ENCODE measurements around the gene PLEKHG2. TPM values are rescaled to one million over a fixed set of nuclear protein-coding genes. Genes with fewer than 3 reads are reported as not detected.

The PLEKHG2 gene
- total and polyA plus RNA-seq, 9 of the 15 experiments (the other 6 are each of a cell fraction or from before 2014, with no cell fraction given): 0.98 to 45.7 (median 9.8) TPM

GRCh38 chr19:39430675-39431593 lies 18.5 kb downstream of the PLEKHG2 start (continued):
- TF ChIP-seq ZNF174 (CRISPR knock-in tag; IDR thresholded peaks at IDR 0.05) (no peak), ARID3B (CRISPR knock-in tag; IDR thresholded peaks at IDR 0.05; ENCODE audit: borderline replicate concordance) (no peak), ARID3A (IDR thresholded peaks at IDR 0.05; ENCODE audit: borderline replicate concordance, low read depth, low read length) (no peak), UBTF (IDR thresholded peaks at IDR 0.05; ENCODE audit: borderline replicate concordance in 1 of 2, low read depth in 2 of 2, low read length in 2 of 2) (no peak), ZNF197 (CRISPR knock-in tag; IDR thresholded peaks at IDR 0.05; ENCODE audit: low read depth) (peak; percentile 31; the same call in 1 of the 2 replicates), STAT5A (IDR thresholded peaks at IDR 0.05; ENCODE audit: borderline replicate concordance, low read length) (no peak), ZSCAN29 (IDR thresholded peaks at IDR 0.05) (no peak), HDAC1 (IDR thresholded peaks at IDR 0.05) (peak in 1 of 2 experiments; percentile 48; a peak in 1 of 4 replicates), ZNF586 (CRISPR knock-in tag; conservative IDR thresholded peaks at IDR 0.05) (no peak), SMC3 (conservative IDR thresholded peaks at IDR 0.05; ENCODE audit: insufficient read depth, low read depth, low read length) (no peak), ATF4 (CRISPR knock-in tag; IDR thresholded peaks at IDR 0.05) (no peak; the same call in 1 of the 2 replicates), KAT8 (IDR thresholded peaks at IDR 0.05; ENCODE audit: low read depth) (no peak), NFIX (CRISPR knock-in tag; IDR thresholded peaks at IDR 0.05; ENCODE audit: low read depth) (no peak), POLR2AphosphoS5 (IDR thresholded peaks at IDR 0.05; ENCODE audit: control insufficient read depth, insufficient read depth, low read depth, low read length) (no peak), GTF2F1 (IDR thresholded peaks at IDR 0.05; ENCODE audit: low read depth, low read length) (no peak), VEZF1 (CRISPR knock-in tag; IDR thresholded peaks at IDR 0.05) (peak; percentile 46), KDM2B (CRISPR knock-in tag; IDR thresholded peaks at IDR 0.05) (no peak), ZNF561 (CRISPR knock-in tag; conservative IDR thresholded peaks at IDR 0.05) (no peak), SIRT6 (IDR thresholded peaks at IDR 0.05; ENCODE audit: low read depth, low read length) (no peak)
